Adrenal gland (tissue), 12 donors: ENCODE data around the gene HNRNPA1. TPM values are rescaled to one million over a fixed set of nuclear protein-coding genes. Genes with fewer than 3 reads are reported as not detected.
A peak's percentile ranks its signal among the peaks of the same experiment; 100 is the strongest.
"Not testable (repeated sequence)": the region's sequence is repeated elsewhere in the genome, so short reads cannot be mapped to it uniquely, and the experiment has no call there.

ENCODE experiments used
- DNase-seq, 7 donors: peaks; one replicate each; pipeline ENCODE4 v3.0.0-alpha.2; 2019 to 2020
- H3K27ac ChIP-seq, 5 donors: fragments of 200-600 bp; sonication (generic) in 4 of 5; 1 replicate in 3 of 5; 2 replicates in 2 of 5; pipeline versions ENCODE4 v1.5.1 to v1.8.0; 2016 to 2020; ENCODE audit warnings: mild to moderate bottlenecking in 1 of 5
- H3K27me3 ChIP-seq: fragments of 200-600 bp; 2 replicates; pipeline ENCODE4 v1.8.0; 2021
- H3K36me3 ChIP-seq, 2 donors: fragments of 200-600 bp; replicated peaks in 1 of 2; 1 replicate in 1 of 2; 2 replicates in 1 of 2; pipeline versions ENCODE4 v1.5.1 to v1.8.0; 2018 to 2022
- H3K4me1 ChIP-seq, 2 donors: fragments of 200-600 bp; replicated peaks in 1 of 2; 1 replicate in 1 of 2; 2 replicates in 1 of 2; pipeline versions ENCODE4 v1.5.1 to v1.8.0; 2018 to 2021
- H3K4me3 ChIP-seq, 4 donors: fragments of 200-600 bp; sonication (generic) in 3 of 4; one replicate each; pipeline ENCODE4 v1.5.1; 2016 to 2018
- H3K9me3 ChIP-seq, 3 donors: fragments of 200-600 bp; sonication (generic) in 1 of 3; replicated peaks in 1 of 3; 1 replicate in 2 of 3; 2 replicates in 1 of 3; pipeline versions ENCODE4 v1.5.1 to v1.8.0; 2016 to 2021
- CTCF ChIP-seq, 6 experiments: fragments of 450-650 bp in 4 of 6; fragments of 200-600 bp in 2 of 6; sonication (generic) in 1 of 6; IDR thresholded peaks; 1 replicate in 5 of 6; 2 replicates in 1 of 6; pipeline versions ENCODE4 v1.5.1 to v1.8.0; 2016 to 2021; ENCODE audit warnings: antibody characterized with exemption in 6 of 6, mild to moderate bottlenecking in 2 of 6, moderate library complexity in 1 of 6
- POLR2A ChIP-seq, 2 donors: fragments of 450-650 bp; IDR thresholded peaks; one replicate each; pipeline ENCODE4 v1.6.1; 2017; ENCODE audit warnings: antibody characterized with exemption in 2 of 2, mild to moderate bottlenecking in 2 of 2, moderate library complexity in 1 of 2
- WGBS, 4 donors: extraction: QIAGEN DNeasy Blood & Tissue Kit in 2 of 4; methylation state at CpG; one replicate each; pipeline versions ENCODE4 v1.1.5 to v1.1.7; 2013 to 2017; 5-methylcytosine and 5-hydroxymethylcytosine counted together
- intact Hi-C, 2 donors: fragments of 100-400 bp; cut with DNase I; formaldehyde crosslinking; loops; one replicate each; pipeline versions ENCODE4 v1.14.1 to v1.15.0; 2022 to 2023
- polyA plus RNA-seq, 3 donors: library from polyadenylated mRNA; stranded (reverse); fragments of 200-250 nt in 2 of 3; fragments of 350-450 nt in 1 of 3; fragmentation: Illumina TruSeq in 1 of 3; extraction: RNeasy Lipid Tissue Mini Kit (QIAGEN cat#74804) in 1 of 3; gene quantifications; one replicate each; pipeline ENCODE4 v1.2.3, GENCODE V29; 2013 to 2014
- total RNA-seq, 9 donors: library from RNA; depleted of rRNA in 4 of 9; stranded (reverse); fragments of >200 nt in 4 of 9; fragments of 120-200 nt in 1 of 9; fragmentation: NEBNext Ultra II Directional in 1 of 9; extraction: Animal tissue kit (Norgen Biotek cat#: 25700) in 1 of 9; gene quantifications; one replicate each; pipeline versions ENCODE4 v1.1.0 to v1.2.4, GENCODE V29; 2013 to 2023
- donor health status: healthy with polysubstance abuse.
- donor health status: Bipolar disorder and iron deficiency.
- donor health status: DM: yes; HTN: yes; CAD: no.
- donor health status: DM: no; HTN: no; CAD: no.
- donor health status: DM: no; HTN: no; CAD: no.
- donor health status: DM: yes; HTN: yes; CAD: no.

HNRNPA1 gene
- total and polyA plus RNA-seq, 12 donors: 257 to 1,171 (median 639) TPM

DNA sequence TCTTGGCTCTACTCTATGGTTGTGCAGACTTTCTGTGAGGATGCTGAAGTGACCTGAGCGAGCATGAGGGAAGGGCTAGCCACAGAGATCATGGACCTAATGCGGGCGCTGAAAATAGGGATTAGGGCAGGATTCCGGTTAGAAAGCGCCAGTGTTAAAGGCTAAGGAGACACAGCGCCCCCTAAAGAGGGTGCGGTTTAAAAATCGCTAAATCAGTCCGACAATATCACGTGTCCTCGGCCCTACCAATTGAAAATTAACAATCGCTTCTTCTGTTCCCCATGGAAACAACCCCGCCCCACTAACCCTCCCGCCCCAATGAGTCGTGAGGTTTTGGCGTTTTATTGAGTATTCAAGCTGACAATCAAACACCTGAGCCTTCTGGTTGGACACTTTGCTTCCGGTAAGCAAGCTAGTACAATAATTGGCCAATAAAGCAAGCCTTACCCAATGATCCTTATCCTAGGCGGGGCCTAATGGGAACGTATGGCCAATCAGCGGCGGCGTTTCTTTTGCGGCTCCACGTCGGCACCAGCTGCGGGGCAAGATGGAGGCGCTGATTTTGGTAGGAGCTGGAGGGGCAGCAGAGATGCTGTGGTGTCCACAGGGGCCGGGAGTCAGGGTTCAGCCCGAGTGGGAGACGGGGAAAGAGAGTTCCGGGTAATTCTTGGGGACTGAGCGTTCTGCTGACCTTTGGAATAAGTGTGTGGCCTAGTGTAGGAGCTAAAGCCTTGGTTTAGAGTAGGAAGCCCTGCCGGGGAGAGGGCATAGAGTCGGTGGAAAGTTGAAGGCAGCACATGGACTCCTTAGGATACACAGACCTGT is 44.3 kb downstream of the HNRNPA1 start, which contains the start of gene COPZ1:
Gene COPZ1 (plus strand): TSS at position 515 of the 825 bp plus-strand sequence. CDS start 33 bp downstream, at position 548.
- Histone ChIP-seq H3K27ac (peak within 1 kb of the TSS; percentile 45 to 91 (median 79)), H3K4me3 (peak within 1 kb of the TSS; percentile 12 to 70 (median 64)), H3K36me3 (no peaks in the 10 kb centered on the region), H3K27me3 (no peaks in the 10 kb centered on the region), H3K9me3 (no peaks in the 10 kb centered on the region), H3K4me1 (peaks cover 0 to 41% of the 10 kb centered on the region in 2 donors)
- DNase-seq: peak; percentile 94 to 99 (median 98)
- TF ChIP-seq POLR2A (IDR thresholded peaks at IDR 0.05) (peak; percentile 67 to 83), CTCF (IDR thresholded peaks at IDR 0.05) (peak; percentile 55 to 74 (median 68))
- 1 to 2% (median 2%) methylated on average over 31 to 34 of the region's 34 CpGs for WGBS, 4 donors
- intact Hi-C loops: no loop called here

- 45 to 52% (median 47%) methylated on average over 22 of the region's 22 CpGs for WGBS, 4 donors
Measured at GRCh38 chr12:54325442-54326109, 45.0 kb downstream of the HNRNPA1 start.

DNA sequence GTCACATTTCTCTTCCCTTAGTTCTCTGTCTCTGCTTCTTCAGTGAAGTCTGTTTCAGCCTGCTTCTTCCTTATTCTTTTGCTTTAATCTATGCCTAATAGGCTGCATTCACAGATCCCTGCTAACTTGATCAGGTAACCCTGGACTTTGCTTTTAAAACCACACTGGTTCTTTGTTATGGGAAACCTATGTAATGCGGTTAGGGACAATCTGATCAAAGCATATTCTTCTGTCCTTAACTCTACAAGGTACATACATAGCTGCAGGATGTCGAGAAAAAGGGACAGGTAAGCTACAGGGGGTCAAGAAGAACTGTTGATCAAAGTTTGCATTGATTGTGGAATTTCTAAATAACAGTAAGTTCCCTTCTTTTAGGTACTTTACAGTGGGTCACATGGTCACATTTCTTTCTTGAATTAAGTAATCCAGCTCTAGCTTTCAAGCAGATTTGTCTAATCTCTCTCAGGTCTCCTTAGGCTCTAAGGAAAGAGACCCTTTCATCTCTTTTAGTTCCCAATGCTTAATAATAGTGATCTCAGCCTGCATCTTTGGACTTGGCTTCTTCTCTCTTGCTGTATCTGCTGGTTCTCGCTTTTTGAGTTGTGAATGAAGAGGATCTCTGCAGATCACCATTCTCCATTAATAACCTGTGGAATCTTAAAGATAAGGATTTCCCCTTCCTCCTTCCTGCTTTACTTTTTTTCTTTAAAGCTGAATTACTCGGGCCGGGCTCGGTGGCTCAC is 48.2 kb downstream of the HNRNPA1 start:
- WGBS, 4 donors: 80 to 86% (median 84%) methylated on average over 6 of the region's 6 CpGs
- no peaks in the 10 kb centered on the region for H3K9me3 ChIP-seq
- H3K4me1 ChIP-seq: peaks cover 0 to 70% of the 10 kb centered on the region in 2 donors
- no peak overlapping the region for H3K27ac ChIP-seq
- H3K4me3 ChIP-seq: no peak overlapping the region
- H3K36me3 ChIP-seq: no peaks in the 10 kb centered on the region
- no peak for DNase-seq
- TF ChIP-seq CTCF (IDR thresholded peaks at IDR 0.05): no peak
- TF ChIP-seq POLR2A (IDR thresholded peaks at IDR 0.05): no peak
- H3K27me3 ChIP-seq: no peaks in the 10 kb centered on the region
- intact Hi-C loops: no loop called here

More at GRCh38 chr12:54325442-54326109, 45.0 kb downstream of the HNRNPA1 start:
- H3K9me3 ChIP-seq, H3K27me3 ChIP-seq, DNase-seq, H3K36me3 ChIP-seq, intact Hi-C loops: not testable (repeated sequence)
- peak overlapping the region; percentile 45 to 91 (median 79) for H3K27ac ChIP-seq
- peaks cover 0 to 48% of the 10 kb centered on the region in 2 donors for H3K4me1 ChIP-seq
- H3K4me3 ChIP-seq: peak overlapping the region; percentile 12 to 70 (median 64)

DNA sequence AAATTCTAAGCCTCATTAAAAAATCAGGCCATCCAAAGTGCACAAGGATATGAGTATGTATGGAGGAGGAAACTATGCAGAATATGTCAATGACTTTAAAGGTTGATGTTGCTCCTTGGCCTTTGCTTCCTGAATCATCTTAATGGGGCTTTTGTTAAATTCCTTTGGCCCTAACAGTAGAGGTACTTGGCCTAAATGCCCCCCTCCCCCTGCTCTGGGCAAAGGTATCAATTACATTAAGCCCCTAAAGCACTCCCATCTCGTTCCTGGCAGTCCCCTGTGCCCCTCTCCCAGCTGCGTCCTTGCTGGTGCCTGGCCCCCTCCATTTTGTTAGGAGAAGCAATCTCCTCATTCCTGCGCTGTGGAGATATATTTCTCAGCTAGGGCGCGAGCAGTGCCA is 49.2 kb downstream of the HNRNPA1 start:
- Histone ChIP-seq H3K36me3 (no peaks in the 10 kb centered on the region), H3K4me3 (no peak overlapping the region), H3K27me3 (no peaks in the 10 kb centered on the region), H3K4me1 (peaks cover 0 to 70% of the 10 kb centered on the region in 2 donors), H3K27ac (no peak overlapping the region), H3K9me3 (no peaks in the 10 kb centered on the region)
- TF ChIP-seq CTCF (IDR thresholded peaks at IDR 0.05) (no peak), POLR2A (IDR thresholded peaks at IDR 0.05) (no peak)
- intact Hi-C loops: no loop called here
- WGBS, 4 donors: 78 to 90% (median 85%) methylated on average over 5 of the region's 5 CpGs
- DNase-seq: no peak
